Left ventricle myocardium inferior (tissue), 1 donor: ENCODE results near the gene RAET1G. TPM values are rescaled to one million over a fixed set of nuclear protein-coding genes. Genes with fewer than 3 reads are reported as not detected.
"Not testable (repeated sequence)": the region's sequence is repeated elsewhere in the genome, so short reads cannot be mapped to it uniquely, and the experiment has no call there.

Experiments used
- DNase-seq: peaks from one replicate; pipeline ENCODE4 v3.0.0-alpha.2; 2020
- H3K27ac ChIP-seq: fragments of 200-600 bp; replicated peaks from 2 replicates; pipeline ENCODE4 v1.8.0; 2021
- H3K27me3 ChIP-seq: fragments of 200-600 bp; 2 replicates; pipeline ENCODE4 v1.8.0; 2021; ENCODE audit warnings: low read depth
- H3K36me3 ChIP-seq: fragments of 200-600 bp; 2 replicates; pipeline ENCODE4 v1.8.0; 2021
- H3K4me1 ChIP-seq: fragments of 200-600 bp; 2 replicates; pipeline ENCODE4 v1.8.0; 2021
- H3K4me3 ChIP-seq: fragments of 200-600 bp; 2 replicates; pipeline ENCODE4 v1.8.0; 2021; ENCODE audit warnings: mild to moderate bottlenecking, moderate library complexity
- H3K9me3 ChIP-seq: fragments of 200-600 bp; replicated peaks from 2 replicates; pipeline ENCODE4 v1.8.0; 2021
- CTCF ChIP-seq: fragments of 200-600 bp; IDR thresholded peaks from 2 replicates; pipeline ENCODE4 v1.8.0; 2021; ENCODE audit warnings: antibody characterized with exemption, mild to moderate bottlenecking, borderline replicate concordance
- intact Hi-C: fragments of 100-400 bp; cut with micrococcal nuclease; formaldehyde crosslinking; loops from one replicate; pipeline ENCODE4 v1.11.0; 2022
- long read RNA-seq: library from polyadenylated mRNA; unstranded; transcript quantifications from one replicate; pipeline ENCODE4 v2.0.0, GENCODE V29; 2021
- total RNA-seq: library from RNA; stranded (reverse); fragmentation: NEBNext Ultra II Directional; extraction: Animal tissue kit (Norgen Biotek cat#: 25700); gene quantifications from one replicate; pipeline ENCODE4 v1.2.1, GENCODE V29; 2021
- donor health status: DM: no; HTN: yes; CAD: no; lungs with severe emphysema.

Gene RAET1G, protein sequence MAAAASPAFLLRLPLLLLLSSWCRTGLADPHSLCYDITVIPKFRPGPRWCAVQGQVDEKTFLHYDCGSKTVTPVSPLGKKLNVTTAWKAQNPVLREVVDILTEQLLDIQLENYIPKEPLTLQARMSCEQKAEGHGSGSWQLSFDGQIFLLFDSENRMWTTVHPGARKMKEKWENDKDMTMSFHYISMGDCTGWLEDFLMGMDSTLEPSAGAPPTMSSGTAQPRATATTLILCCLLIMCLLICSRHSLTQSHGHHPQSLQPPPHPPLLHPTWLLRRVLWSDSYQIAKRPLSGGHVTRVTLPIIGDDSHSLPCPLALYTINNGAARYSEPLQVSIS
- total RNA-seq: 0.19 TPM
- long read RNA-seq: 0 reads

GRCh38 chr6:149922642-149923326 is at the start of gene RAET1G:
Gene RAET1G, minus strand, starts transcription at chr6:149923121. Its CDS starts 111 bp downstream, at chr6:149923010.
- no peaks in the 10 kb centered on the region for H3K9me3 ChIP-seq
- intact Hi-C loops: no loop called here
- peak within 1 kb of the TSS; percentile 72 for H3K4me3 ChIP-seq
- peaks cover 32% of the 10 kb centered on the region for H3K4me1 ChIP-seq
- no peak for TF ChIP-seq CTCF
- H3K36me3 ChIP-seq: no peaks in the 10 kb centered on the region
- peak; percentile 89 for DNase-seq
- peaks cover 22% of the 10 kb centered on the region for H3K27me3 ChIP-seq
- no peak within 1 kb of the TSS for H3K27ac ChIP-seq

GRCh38 chr6:149969635-149970034 is 46.7 kb upstream of the RAET1G start:
- Histone ChIP-seq H3K36me3 (no peaks in the 10 kb centered on the region), H3K4me1 (peaks cover 9% of the 10 kb centered on the region), H3K27ac (no peak overlapping the region), H3K9me3 (no peaks in the 10 kb centered on the region), H3K4me3 (no peak overlapping the region), H3K27me3 (peaks cover 96% of the 10 kb centered on the region)
- TF ChIP-seq CTCF: no peak
- no peak for DNase-seq
- intact Hi-C loops: no loop called here

DNA sequence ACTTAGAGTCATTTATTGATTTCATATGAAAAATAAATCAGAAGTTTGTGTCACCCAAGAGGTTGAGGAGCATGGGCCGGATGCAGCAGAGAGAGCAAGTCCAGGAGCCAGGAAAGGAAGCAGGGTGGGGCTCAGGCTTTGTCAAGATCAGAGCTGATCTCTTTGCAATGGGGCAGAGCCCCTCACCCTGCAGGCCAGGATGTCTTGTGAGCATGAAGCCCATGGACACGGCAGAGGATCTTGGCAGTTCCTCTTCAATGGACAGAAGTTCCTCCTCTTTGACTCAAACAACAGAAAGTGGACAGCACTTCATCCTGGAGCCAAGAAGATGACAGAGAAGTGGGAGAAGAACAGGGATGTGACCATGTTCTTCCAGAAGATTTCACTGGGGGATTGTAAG is 46.0 kb upstream of the RAET1G start:
- H3K9me3 ChIP-seq, intact Hi-C loops, H3K4me3 ChIP-seq, H3K36me3 ChIP-seq, DNase-seq, H3K27ac ChIP-seq: not testable (repeated sequence)
- peaks cover 96% of the 10 kb centered on the region for H3K27me3 ChIP-seq
- peaks cover 17% of the 10 kb centered on the region for H3K4me1 ChIP-seq

DNA sequence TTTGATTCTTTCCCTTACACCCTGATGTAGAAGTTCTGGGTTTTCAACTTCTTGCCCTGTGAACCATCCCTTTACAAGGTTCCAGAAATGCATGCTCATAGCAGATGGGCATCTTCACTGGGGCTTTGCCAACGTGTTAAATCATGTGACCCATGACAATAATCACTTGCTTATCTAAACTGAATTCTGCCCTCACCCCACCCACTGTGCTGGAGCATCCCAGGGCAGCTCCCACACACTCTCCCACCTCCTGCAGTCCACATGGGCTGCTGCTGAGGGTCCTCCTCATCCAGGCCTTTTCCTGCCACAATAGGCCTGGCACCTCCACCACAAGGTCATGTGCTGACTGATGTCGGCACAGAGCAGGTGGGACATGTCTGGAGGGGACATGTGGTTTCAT is 45.1 kb upstream of the RAET1G start:
- Histone ChIP-seq H3K27me3 (peaks cover 96% of the 10 kb centered on the region), H3K4me1 (peaks cover 26% of the 10 kb centered on the region)
- H3K9me3 ChIP-seq, H3K27ac ChIP-seq, H3K4me3 ChIP-seq, DNase-seq, H3K36me3 ChIP-seq, intact Hi-C loops: not testable (repeated sequence)

DNA sequence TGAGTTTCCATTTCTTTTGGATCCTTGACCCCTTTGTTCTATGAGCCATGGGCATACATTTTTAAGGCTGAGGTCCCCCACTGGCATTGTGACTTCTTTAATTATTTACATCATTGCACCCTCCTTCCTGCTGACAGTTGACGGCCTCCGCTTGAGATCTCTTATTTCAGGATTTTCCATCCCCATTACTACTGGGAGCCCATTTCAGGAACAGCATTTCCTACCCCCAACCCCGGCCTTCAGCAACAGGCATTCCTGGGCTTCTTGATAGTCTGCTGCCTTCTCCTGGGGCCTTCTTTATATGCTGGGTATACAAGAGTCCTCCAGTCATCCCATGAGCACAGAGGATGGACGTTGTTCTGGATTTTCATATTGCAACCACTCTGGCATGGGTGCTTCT is 44.7 kb upstream of the RAET1G start:
- no peak for DNase-seq
- Histone ChIP-seq H3K4me3 (no peak overlapping the region), H3K27ac (no peak overlapping the region), H3K27me3 (peaks cover 96% of the 10 kb centered on the region), H3K36me3 (no peaks in the 10 kb centered on the region), H3K9me3 (no peaks in the 10 kb centered on the region), H3K4me1 (peaks cover 28% of the 10 kb centered on the region)
- intact Hi-C loops: no loop called here
- TF ChIP-seq CTCF: no peak

GRCh38 chr6:149966319-149966718 is 43.4 kb upstream of the RAET1G start:
- H3K4me1 ChIP-seq: peaks cover 28% of the 10 kb centered on the region
- H3K4me3 ChIP-seq, DNase-seq, H3K36me3 ChIP-seq, H3K9me3 ChIP-seq, H3K27ac ChIP-seq, intact Hi-C loops: not testable (repeated sequence)
- peaks cover 97% of the 10 kb centered on the region for H3K27me3 ChIP-seq
